OCI-LY1 (cell line): ENCODE results near the gene DNAAF3.

ENCODE experiments used
- CTCF ChIP-seq: fragments of 200-600 bp; sonication (generic), shearing (Covaris generic); IDR thresholded peaks from 2 replicates; pipeline ENCODE4 v1.5.1; 2017; ENCODE audit warnings: mild to moderate bottlenecking, antibody characterized with exemption, low read length, moderate library complexity, mixed read lengths
- EZH2 ChIP-seq: fragments of 200-600 bp; sonication (generic), shearing (Covaris generic); IDR thresholded peaks from 2 replicates; pipeline ENCODE4 v1.8.0; 2017; ENCODE audit warnings: borderline replicate concordance, mixed run types, mild to moderate bottlenecking, antibody characterized with exemption, low read length, moderate library complexity, mixed read lengths

DNA sequence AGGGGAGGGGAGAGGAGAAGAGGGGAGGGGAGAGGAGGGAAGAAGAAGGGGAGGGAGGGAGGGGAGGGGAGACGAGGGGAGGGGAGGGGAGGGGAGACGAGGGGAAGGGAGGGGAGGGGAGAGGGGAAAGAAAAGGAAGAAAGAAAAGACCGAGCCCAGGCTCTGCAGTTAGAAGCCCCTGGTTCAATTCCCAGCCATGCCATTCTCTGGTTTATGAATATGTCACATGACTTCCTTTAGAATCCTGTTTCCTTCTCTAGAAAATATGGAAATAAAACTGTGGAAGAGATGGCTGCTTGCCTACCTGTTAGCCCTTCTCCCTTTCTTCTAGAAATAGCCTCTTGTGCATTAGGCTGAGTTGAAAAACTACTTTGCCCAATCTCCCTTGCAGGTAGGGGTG, 31.7 kb downstream of the DNAAF3 start:
- TF ChIP-seq CTCF (no peak), EZH2 (no peak)
